DMS153 treated with DMSO at 0.1 percent for 48 hours (cell line): ENCODE measurements around the gene RNF34.

Experiments
- DNase-seq: peaks from one replicate; lab custom pipeline; 2025; ENCODE audit not compliant: unreplicated experiment; lab: John Stamatoyannopoulos, UW

Gene RNF34

GRCh38 chr12:121436706-121437105 is 36.8 kb downstream of the RNF34 start:
- no peak for DNase-seq

- no peak for DNase-seq
These were observed 39.0 kb downstream of the RNF34 start for GRCh38 chr12:121438905-121439304.

- DNase-seq = no peak
These were observed 39.8 kb downstream of the RNF34 start for GRCh38 chr12:121439715-121440114.

GRCh38 chr12:121440768-121441167 is 40.9 kb downstream of the RNF34 start:
- no peak for DNase-seq

GRCh38 chr12:121441555-121441954 is 41.6 kb downstream of the RNF34 start:
- no peak for DNase-seq

- DNase-seq = no peak
These were observed 42.4 kb downstream of the RNF34 start for GRCh38 chr12:121442028-121442948.

GRCh38 chr12:121443193-121443870 is 43.4 kb downstream of the RNF34 start:
- DNase-seq = peak; percentile 42

- no peak for DNase-seq
These were observed 44.3 kb downstream of the RNF34 start for GRCh38 chr12:121443911-121444841.

- DNase-seq = no peak
These were observed 44.9 kb downstream of the RNF34 start for GRCh38 chr12:121444842-121445202.

GRCh38 chr12:121446750-121447149 is 46.8 kb downstream of the RNF34 start:
- no peak for DNase-seq

GRCh38 chr12:121448771-121449315 is 48.9 kb downstream of the RNF34 start:
- DNase-seq = no peak

- no peak for DNase-seq
These were observed 52.0 kb downstream of the RNF34 start for GRCh38 chr12:121451961-121452339.

- DNase-seq = no peak
These were observed 52.5 kb downstream of the RNF34 start for GRCh38 chr12:121452340-121452984.

- DNase-seq = no peak
These were observed 53.1 kb downstream of the RNF34 start for GRCh38 chr12:121452985-121453360.

- DNase-seq = no peak
These were observed 53.7 kb downstream of the RNF34 start for GRCh38 chr12:121453629-121454028.

- no peak for DNase-seq
These were observed 55.0 kb downstream of the RNF34 start for GRCh38 chr12:121454921-121455320.

GRCh38 chr12:121455766-121456420 is 56.0 kb downstream of the RNF34 start:
- DNase-seq = no peak

- no peak for DNase-seq
These were observed 56.6 kb downstream of the RNF34 start for GRCh38 chr12:121456551-121456950.

GRCh38 chr12:121461048-121461447 is 61.1 kb downstream of the RNF34 start:
- no peak for DNase-seq

- no peak for DNase-seq
These were observed 64.4 kb downstream of the RNF34 start for GRCh38 chr12:121464331-121464730.
